H1 (cell line): Measurements from ENCODE around the gene CHST10. TPM values are rescaled to one million over a fixed set of nuclear protein-coding genes. Genes with fewer than 3 reads are reported as not detected.

ENCODE experiments used
- CTCF ChIA-PET: fragments of 300-600 bp; sonication (Branson Sonifier 250); formaldehyde crosslinking; loops from one replicate; lab custom pipeline; 2021; ENCODE audit not compliant: partially characterized antibody; lab: Charles Lee
- POLR2A ChIA-PET: fragments of 300-600 bp; sonication (Branson Sonifier 250); formaldehyde crosslinking; loops from one replicate; lab custom pipeline; 2021; ENCODE audit warnings: inconsistent platforms; ENCODE audit not compliant: partially characterized antibody; lab: Charles Lee
- DNase-seq, 2 experiments: peaks; one replicate each; pipeline versions ENCODE4 v3.0.0 to v3.0.0-alpha.2; 2010 to 2022; ENCODE audit warnings: low spot score in 2 of 2, low read depth in 1 of 2, mixed read lengths in 1 of 2
- FAIRE-seq: peaks from 2 replicates; lab custom pipeline; 2011; peaks lifted over from hg19 to GRCh38; lab: Jason Lieb, UNC
- H2AFZ ChIP-seq: 2 replicates; pipeline ENCODE4 v1.8.1; 2012; ENCODE audit warnings: low read length, inconsistent platforms
- H2AK5ac ChIP-seq: 2 replicates; pipeline ENCODE4 v1.6.1; 2013; ENCODE audit warnings: low read depth, low read length
- H2BK120ac ChIP-seq: replicated peaks from 2 replicates; pipeline ENCODE3; 2013; ENCODE audit warnings: low read depth, low read length, inconsistent platforms
- H2BK12ac ChIP-seq: 2 replicates; pipeline ENCODE4 v1.6.1; 2013; ENCODE audit warnings: low read depth, low read length
- H2BK15ac ChIP-seq: 2 replicates; pipeline ENCODE4 v1.6.1; 2013; ENCODE audit warnings: low read length
- H2BK20ac ChIP-seq: 2 replicates; pipeline ENCODE4 v1.6.1; 2013; ENCODE audit warnings: low read length
- H2BK5ac ChIP-seq: 2 replicates; pipeline ENCODE4 v1.6.1; 2013; ENCODE audit warnings: low read depth, low read length
- H3K14ac ChIP-seq: 2 replicates; pipeline ENCODE4 v1.6.1; 2013; ENCODE audit warnings: inconsistent platforms; ENCODE audit not compliant: insufficient read length
- H3K18ac ChIP-seq: 2 replicates; pipeline ENCODE4 v1.6.1; 2013; ENCODE audit warnings: low read length; ENCODE audit errors: extremely low read depth
- H3K23ac ChIP-seq: 2 replicates; pipeline ENCODE4 v1.6.1; 2013; ENCODE audit warnings: inconsistent platforms; ENCODE audit not compliant: insufficient read length
- H3K23me2 ChIP-seq: 2 replicates; pipeline ENCODE4 v1.6.1; 2013; ENCODE audit warnings: low read depth, low read length
- H3K27ac ChIP-seq: 2 replicates; pipeline ENCODE4 v1.6.1; 2011; ENCODE audit warnings: low read depth, low read length, inconsistent platforms
- H3K27me3 ChIP-seq, 4 experiments: replicated peaks in 1 of 4; 1 replicate in 1 of 4; 2 replicates in 3 of 4; pipeline versions ENCODE4 v1.6.1 to v1.8.1; 2011 to 2013; ENCODE audit warnings: low read length in 3 of 4, mild to moderate bottlenecking in 3 of 4, inconsistent platforms in 2 of 4, mixed read lengths in 2 of 4, moderate library complexity in 1 of 4; ENCODE audit not compliant: control insufficient read depth in 3 of 4, insufficient read depth in 3 of 4; ENCODE audit errors: extremely low read depth in 1 of 4
- H3K36me3 ChIP-seq, 4 experiments: 2 replicates each; pipeline versions ENCODE4 v1.6.1 to v1.8.1; 2011 to 2013; ENCODE audit warnings: mild to moderate bottlenecking in 4 of 4, low read length in 3 of 4, moderate library complexity in 2 of 4, control low read depth in 1 of 4, inconsistent platforms in 1 of 4; ENCODE audit not compliant: insufficient read depth in 4 of 4, control insufficient read depth in 2 of 4
- H3K4ac ChIP-seq: replicated peaks from 2 replicates; pipeline ENCODE3; 2013; ENCODE audit warnings: low read length, low read depth, mixed read lengths, inconsistent platforms; ENCODE audit not compliant: insufficient read length
- H3K4me1 ChIP-seq, 4 experiments: replicated peaks in 1 of 4; 1 replicate in 1 of 4; 2 replicates in 3 of 4; pipeline versions ENCODE4 v1.6.1 to v1.8.1; 2011 to 2013; ENCODE audit warnings: low read length in 3 of 4, inconsistent platforms in 2 of 4, mixed read lengths in 1 of 4; ENCODE audit not compliant: insufficient read depth in 4 of 4, control insufficient read depth in 3 of 4
- H3K4me2 ChIP-seq, 2 experiments: 2 replicates each; pipeline versions ENCODE4 v1.6.1 to v1.8.1; 2011 to 2013; ENCODE audit warnings: low read depth in 2 of 2, low read length in 2 of 2, control low read depth in 1 of 2, inconsistent platforms in 1 of 2, mild to moderate bottlenecking in 1 of 2; ENCODE audit not compliant: insufficient read depth in 1 of 2
- H3K4me3 ChIP-seq, 4 experiments: fragments of 200-600, 300-600 bp in 1 of 4; sonication (generic), shearing (Covaris generic), sonication (Bioruptor Twin) in 1 of 4; 2 replicates each; pipeline versions ENCODE4 v1.5.1 to v1.8.1; 2011 to 2016; ENCODE audit warnings: low read length in 4 of 4, low read depth in 3 of 4, control low read depth in 2 of 4, inconsistent platforms in 2 of 4, mild to moderate bottlenecking in 2 of 4, mixed read lengths in 1 of 4, moderate library complexity in 1 of 4; ENCODE audit not compliant: insufficient read depth in 2 of 4; ENCODE audit errors: extremely low read depth in 1 of 4
- H3K56ac ChIP-seq: replicated peaks from 2 replicates; pipeline ENCODE3; 2013; ENCODE audit warnings: low read depth, mild to moderate bottlenecking, mixed read lengths, low read length, inconsistent platforms; ENCODE audit not compliant: insufficient read length
- H3K79me1 ChIP-seq: 2 replicates; pipeline ENCODE4 v1.6.1; 2013; ENCODE audit warnings: low read depth, low read length, control low read depth
- H3K79me2 ChIP-seq, 2 experiments: 2 replicates each; pipeline versions ENCODE4 v1.6.1 to v1.8.1; 2012 to 2013; ENCODE audit warnings: low read length in 2 of 2, mild to moderate bottlenecking in 2 of 2, inconsistent platforms in 1 of 2; ENCODE audit not compliant: insufficient read depth in 2 of 2, control insufficient read depth in 1 of 2
- H3K9ac ChIP-seq, 4 experiments: replicated peaks in 1 of 4; 1 replicate in 1 of 4; 2 replicates in 3 of 4; pipeline versions ENCODE4 v1.6.1 to v1.8.1; 2011 to 2013; ENCODE audit warnings: low read depth in 3 of 4, low read length in 3 of 4, control low read depth in 2 of 4, mild to moderate bottlenecking in 2 of 4, moderate library complexity in 2 of 4, inconsistent platforms in 1 of 4; ENCODE audit errors: extremely low read depth in 1 of 4
- H3K9me3 ChIP-seq, 2 experiments: 2 replicates each; pipeline versions ENCODE4 v1.6.1 to v1.8.1; 2012 to 2013; ENCODE audit warnings: mild to moderate bottlenecking in 2 of 2, moderate library complexity in 2 of 2, control low read depth in 1 of 2, inconsistent platforms in 1 of 2, low read depth in 1 of 2, low read length in 1 of 2, mixed read lengths in 1 of 2; ENCODE audit not compliant: insufficient read depth in 2 of 2
- H4K20me1 ChIP-seq, 2 experiments: replicated peaks in 1 of 2; 2 replicates each; pipeline versions ENCODE3 to v1.8.1; 2011 to 2013; ENCODE audit warnings: inconsistent platforms in 2 of 2, low read length in 2 of 2, mild to moderate bottlenecking in 1 of 2; ENCODE audit not compliant: insufficient read depth in 2 of 2, control insufficient read depth in 1 of 2
- H4K5ac ChIP-seq: 2 replicates; pipeline ENCODE4 v1.6.1; 2013; ENCODE audit warnings: low read length, low read depth, mixed read lengths, inconsistent platforms; ENCODE audit not compliant: insufficient read length
- H4K8ac ChIP-seq: 2 replicates; pipeline ENCODE4 v1.8.0; 2013; ENCODE audit warnings: mild to moderate bottlenecking, moderate library complexity, low read length, inconsistent platforms; ENCODE audit not compliant: insufficient read depth; ENCODE audit errors: extremely low read depth
- H4K91ac ChIP-seq: replicated peaks from 2 replicates; pipeline ENCODE3; 2013; ENCODE audit warnings: low read length, mixed read lengths, inconsistent platforms; ENCODE audit not compliant: insufficient read length
- EP300 ChIP-seq, 2 experiments: IDR thresholded peaks; 1 replicate in 1 of 2; 2 replicates in 1 of 2; pipeline ENCODE4 v1.6.1; 2011 to 2012; ENCODE audit warnings: low read depth in 2 of 2, low read length in 2 of 2, mild to moderate bottlenecking in 2 of 2, borderline replicate concordance in 1 of 2, inconsistent platforms in 1 of 2, moderate library complexity in 1 of 2
- WGBS, 2 experiments: shearing (Covaris generic) in 1 of 2; methylation state at CpG; one replicate each; pipeline versions ENCODE4 v1.1.6 to v1.1.7; 2013 to 2015; ENCODE audit warnings: low lambda C conversion rate in 2 of 2, mixed read lengths in 2 of 2, inconsistent platforms in 1 of 2, low coverage in 1 of 2, missing lambda C conversion rate in 1 of 2; ENCODE audit not compliant: insufficient replicate concordance in 2 of 2, insufficient coverage in 1 of 2, insufficient read length in 1 of 2; ENCODE audit errors: extremely low coverage in 1 of 2, missing lambda C conversion rate in 1 of 2; 5-methylcytosine and 5-hydroxymethylcytosine counted together
- polyA plus RNA-seq, 7 experiments: library from polyadenylated mRNA; depleted of rRNA in 3 of 7; stranded (reverse) in 5 of 7; unstranded in 2 of 7; fragments of >200 nt in 5 of 7; fragments of 200-250 nt in 2 of 7; gene quantifications; 1 replicate in 5 of 7; 2 replicates in 1 of 7; 4 replicates in 1 of 7; pipeline versions ENCODE4 v1.2.1 to v1.2.3, GENCODE V29; 2011 to 2013; ENCODE audit warnings: missing spikeins in 2 of 7, mixed read lengths in 2 of 7
- total RNA-seq: library from RNA; stranded (reverse); fragmentation: NEBNext Ultra II Directional; extraction: Animal tissue kit (Norgen Biotek cat#: 25700); gene quantifications from 2 replicates; pipeline ENCODE4 v1.2.1, GENCODE V29; 2021

Gene CHST10
- total and polyA plus RNA-seq, 2 of the 8 experiments (the other 6 are each of a cell fraction or from before 2014, with no cell fraction given): 27.3 to 29.1 TPM

- no peaks in the 10 kb centered on the region for H3K27me3 ChIP-seq
- no peak overlapping the region for H2AK5ac ChIP-seq
- no peak overlapping the region for H2BK5ac ChIP-seq
- TF ChIP-seq EP300 (IDR thresholded peaks at IDR 0.05; ENCODE audit: borderline replicate concordance in 1 of 2, low read depth in 2 of 2, low read length in 2 of 2): no peak
- TF ChIP-seq, all 59 proteins: peak for 0
- Histone ChIP-seq H4K5ac (no peak overlapping the region), H4K91ac (no peak overlapping the region), H2BK15ac (no peak overlapping the region), H3K4me1 (peaks cover 0 to 5% (median 1%) of the 10 kb centered on the region in 4 experiments; a peak in 3 of 7 replicates), H3K79me1 (no peaks in the 10 kb centered on the region; the same call in none of the 2 replicates), H3K36me3 (peaks cover 7 to 43% (median 15%) of the 10 kb centered on the region in 4 experiments; a peak in 7 of 8 replicates), H3K9me3 (no peaks in the 10 kb centered on the region), H3K27ac (no peak overlapping the region), H4K8ac (no peak overlapping the region), H2BK12ac (no peak overlapping the region), H3K14ac (no peak overlapping the region), H3K79me2 (peaks cover 3 to 23% of the 10 kb centered on the region in 2 experiments; a peak in 3 of 4 replicates), H2BK20ac (no peak overlapping the region), H4K20me1 (no peaks in the 10 kb centered on the region), H3K4me2 (no peak overlapping the region), H3K23me2 (no peaks in the 10 kb centered on the region), H3K9ac (no peak overlapping the region), H2BK120ac (no peak overlapping the region), H3K23ac (no peak overlapping the region), H3K18ac (no peak overlapping the region), H2AFZ (no peak overlapping the region), H3K4ac (no peak overlapping the region), H3K4me3 (no peak overlapping the region), H3K56ac (no peak overlapping the region)
- POLR2A ChIA-PET: interaction anchor here (1.7 kb wide), 1 partner anchor 14 kb away, joined by 5 read pairs; no protein-coding TSS in a partner anchor
- CTCF ChIA-PET: interaction anchor here (1.0 kb wide), 1 partner anchor 141 kb away, joined by 3 read pairs; no protein-coding TSS in a partner anchor
- no peak for FAIRE-seq
- WGBS, 2 experiments: 92% methylated on average over 10 of the region's 10 CpGs; no CpG with 5 or more reads in 1 of the 2 experiments
- no peak for DNase-seq
Measured at GRCh38 chr2:100403722-100404121, 13.7 kb downstream of the CHST10 start.
